NCI-H526 treated with DMSO at 0.1 percent for 48 hours (cell line): ENCODE results near the gene PDE4D.

Source experiments
- DNase-seq: peaks from one replicate; lab custom pipeline; 2025; lab: John Stamatoyannopoulos, UW

The PDE4D gene

GRCh38 chr5:59286510-59286909 lies 607.0 kb downstream of the PDE4D start:
- no peak for DNase-seq

GRCh38 chr5:59285300-59286016 lies 608.1 kb downstream of the PDE4D start:
- DNase-seq = no peak

GRCh38 chr5:59282726-59283125 lies 610.8 kb downstream of the PDE4D start:
- DNase-seq = no peak

GRCh38 chr5:59279979-59280378 lies 613.5 kb downstream of the PDE4D start:
- DNase-seq = no peak

GRCh38 chr5:59276917-59277372 lies 616.6 kb downstream of the PDE4D start:
- DNase-seq = no peak

- DNase-seq = no peak
These were observed 617.2 kb downstream of the PDE4D start for GRCh38 chr5:59276325-59276675.

- no peak for DNase-seq
These were observed 617.8 kb downstream of the PDE4D start for GRCh38 chr5:59275510-59276324.

- DNase-seq = no peak
These were observed 618.4 kb downstream of the PDE4D start for GRCh38 chr5:59275170-59275509.

- DNase-seq = no peak
These were observed 619.4 kb downstream of the PDE4D start for GRCh38 chr5:59274106-59274636.

GRCh38 chr5:59272809-59273427 lies 620.6 kb downstream of the PDE4D start:
- no peak for DNase-seq

- DNase-seq = no peak
These were observed 624.6 kb downstream of the PDE4D start for GRCh38 chr5:59268756-59269415.

- DNase-seq = no peak
These were observed 626.5 kb downstream of the PDE4D start for GRCh38 chr5:59267033-59267432.

GRCh38 chr5:59266410-59266809 lies 627.1 kb downstream of the PDE4D start:
- no peak for DNase-seq

GRCh38 chr5:59264639-59265245 lies 628.8 kb downstream of the PDE4D start:
- no peak for DNase-seq

- no peak for DNase-seq
These were observed 629.5 kb downstream of the PDE4D start for GRCh38 chr5:59264013-59264412.

- no peak for DNase-seq
These were observed 631.6 kb downstream of the PDE4D start for GRCh38 chr5:59261969-59262368.

GRCh38 chr5:59260973-59261372 lies 632.6 kb downstream of the PDE4D start:
- no peak for DNase-seq

GRCh38 chr5:59260200-59260599 lies 633.3 kb downstream of the PDE4D start:
- no peak for DNase-seq

GRCh38 chr5:59259237-59259636 lies 634.3 kb downstream of the PDE4D start:
- no peak for DNase-seq

GRCh38 chr5:59257488-59258400 lies 635.8 kb downstream of the PDE4D start:
- DNase-seq = no peak

GRCh38 chr5:59256331-59256730 lies 637.2 kb downstream of the PDE4D start:
- DNase-seq = no peak
